Naive thymus-derived CD8-positive, alpha-beta T cell (primary cell): ENCODE results near the gene RAB15. TPM values are rescaled to one million over a fixed set of nuclear protein-coding genes. Genes with fewer than 3 reads are reported as not detected.

Experiments
- ATAC-seq, 2 donors: fragments of 150-1000 bp; cut with Tn5 transposase in 1 of 2; sonication (Bioruptor Pico), chemical (Tn5 transposase) in 1 of 2; 1 replicate in 1 of 2; 2 replicates in 1 of 2; pipeline ENCODE4 v1.10.0; 2021; ENCODE audit warnings: mild to moderate bottlenecking in 2 of 2, moderate library complexity in 2 of 2
- POLR2A ChIA-PET: fragments of 350-600 bp; sonication (Branson Sonifier 250); formaldehyde crosslinking; loops from one replicate; lab custom pipeline; 2021; ENCODE audit warnings: antibody characterized with exemption; lab: Charles Lee
- DNase-seq, 10 donors: peaks; one replicate each; pipeline versions ENCODE4 v3.0.0 to v3.0.0-alpha.2; 2020 to 2022
- H3K27ac Mint-ChIP-seq, 10 donors: one replicate each; pipeline ENCODE4 v1.8.0; 2020 to 2022; ENCODE audit warnings: mild to moderate bottlenecking in 10 of 10, mixed read lengths in 10 of 10, moderate library complexity in 4 of 10, inconsistent platforms in 1 of 10
- H3K27me3 Mint-ChIP-seq, 5 donors: one replicate each; pipeline ENCODE4 v1.8.0; 2021 to 2022; ENCODE audit warnings: mixed read lengths in 5 of 5
- H3K36me3 Mint-ChIP-seq, 3 donors: one replicate each; pipeline ENCODE4 v1.8.0; 2020 to 2022; ENCODE audit warnings: mixed read lengths in 3 of 3, mild to moderate bottlenecking in 2 of 3, inconsistent platforms in 1 of 3
- H3K4me1 Mint-ChIP-seq, 4 donors: one replicate each; pipeline ENCODE4 v1.8.0; 2021 to 2022; ENCODE audit warnings: mixed read lengths in 4 of 4
- H3K4me3 Mint-ChIP-seq, 10 donors: one replicate each; pipeline ENCODE4 v1.8.0; 2020 to 2022; ENCODE audit warnings: mild to moderate bottlenecking in 10 of 10, mixed read lengths in 10 of 10, moderate library complexity in 6 of 10, inconsistent platforms in 1 of 10
- H3K9me3 Mint-ChIP-seq, 9 donors: one replicate each; pipeline ENCODE4 v1.8.0; 2020 to 2022; ENCODE audit warnings: mixed read lengths in 9 of 9, mild to moderate bottlenecking in 3 of 9, inconsistent platforms in 1 of 9, moderate library complexity in 1 of 9
- polyA plus RNA-seq, 3 donors: library from polyadenylated mRNA; unstranded; fragments of 300-500 nt; fragmentation: Illumina TruSeq; gene quantifications; one replicate each; pipeline ENCODE4 v1.2.3, GENCODE V29; 2021
- total RNA-seq, 8 experiments: library from RNA in 2 of 8; stranded (reverse) in 2 of 8; gene quantifications; one replicate each; pipeline ENCODE4 v1.2.3 and lab custom pipeline; 2021 to 2026

Gene RAB15
- 1 to 10 TPM; 4.7 TPM for total RNA-seq
- polyA plus RNA-seq = 10 to 100 TPM in 1 of 3 donors, 1 to 10 TPM in 2; 3.9 to 11.9 (median 4.2) TPM
- total RNA-seq (lab: John Stamatoyannopoulos, UW) = 3.1 to 15.2 (median 7.8) reads per million in 6 experiments

DNA sequence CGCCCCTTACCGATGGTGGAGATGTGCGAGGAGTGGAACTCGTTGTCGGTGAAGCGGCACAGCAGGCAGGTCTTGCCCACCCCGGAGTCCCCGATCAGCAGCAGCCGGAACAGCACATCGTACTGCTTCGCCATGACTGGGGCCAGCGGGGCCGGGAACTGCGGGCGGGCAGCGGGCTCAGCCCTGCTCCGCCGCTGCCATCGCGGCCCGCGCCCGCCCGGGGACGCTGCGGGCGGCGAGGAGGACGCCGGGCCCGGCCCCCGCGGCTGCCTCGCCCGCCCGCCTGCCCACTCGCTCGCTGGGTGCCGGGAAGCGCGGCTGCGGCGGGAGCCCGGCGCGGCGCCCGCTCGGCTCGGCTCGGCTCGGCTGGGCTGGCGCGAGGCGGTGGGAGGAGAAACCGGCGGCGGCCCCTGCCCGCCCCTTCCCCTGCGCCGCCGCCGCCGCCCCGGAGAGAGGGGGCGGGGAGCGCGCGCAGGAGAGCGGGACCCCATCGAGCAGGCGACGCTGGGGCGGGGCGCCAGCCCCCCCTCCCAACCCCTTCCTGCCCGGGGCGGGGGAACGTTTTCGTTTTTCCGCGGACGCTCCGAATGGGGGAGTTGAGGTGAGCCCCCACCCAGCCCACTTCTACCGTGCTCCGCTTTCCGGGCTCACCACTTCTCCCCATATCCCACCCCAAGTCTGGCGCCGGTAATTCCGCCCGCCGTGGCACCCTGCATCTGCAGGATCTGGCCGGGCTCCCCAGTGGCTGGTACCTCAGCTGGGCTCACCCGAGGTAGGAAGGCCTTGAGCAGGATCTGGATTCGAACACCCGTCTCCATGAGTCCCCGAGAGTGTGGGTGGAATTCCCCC is at the start of gene RAB15:
Gene RAB15, minus strand, starts transcription at position 394 of the 849 bp plus-strand sequence. Its CDS starts 260 bp downstream, at position 134.
- ATAC-seq = peak; percentile 69 to 79
- DNase-seq = peak; percentile 19 to 74 (median 42)
- Mint-ChIP-seq H3K9me3 (no peaks in the 10 kb centered on the region), H3K4me1 (peaks cover 8 to 25% (median 13%) of the 10 kb centered on the region in 4 donors), H3K27ac (peak within 1 kb of the TSS; percentile 37 to 88 (median 72)), H3K4me3 (peak within 1 kb of the TSS; percentile 81 to 90 (median 84)), H3K27me3 (no peaks in the 10 kb centered on the region), H3K36me3 (no peaks in the 10 kb centered on the region)
- POLR2A ChIA-PET = interaction anchor here (0.6 to 1.0 kb wide), 2 partner anchors 17 to 57 kb away, joined by 3 read pairs; no protein-coding TSS in a partner anchor

DNA sequence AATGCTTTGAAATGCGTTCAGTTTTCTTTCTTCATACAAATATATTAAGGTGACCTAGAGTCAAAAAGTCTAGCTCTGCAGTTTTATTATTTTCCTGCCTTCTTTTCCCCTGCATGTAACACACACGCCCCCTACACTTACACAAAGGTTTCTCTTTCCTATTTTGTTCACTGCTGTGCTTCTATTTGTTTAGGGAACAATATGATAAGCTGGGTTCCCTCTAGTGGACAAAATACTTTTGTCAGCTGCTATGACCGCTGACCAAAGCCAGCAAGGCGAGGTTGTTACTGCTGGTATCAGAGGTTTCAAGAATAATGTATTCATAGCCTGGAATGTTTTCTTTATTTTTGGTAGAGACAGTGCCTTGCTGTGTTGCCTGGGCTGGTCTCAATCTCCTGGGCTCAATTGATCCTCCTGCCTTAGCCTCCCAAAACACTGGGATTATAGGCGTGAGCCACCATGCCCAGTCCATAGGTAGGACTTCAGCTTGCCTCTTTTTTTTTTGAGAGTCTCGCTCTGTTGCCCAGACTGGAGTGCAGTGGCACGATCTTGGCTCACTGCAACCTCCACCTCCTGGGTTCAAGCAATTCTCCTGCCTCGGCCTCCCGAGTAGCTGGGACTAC is 47.9 kb upstream of the RAB15 start:
- Mint-ChIP-seq H3K4me3 (no peak overlapping the region), H3K36me3 (peaks cover 0 to 34% (median 12%) of the 10 kb centered on the region in 3 donors), H3K9me3 (no peaks in the 10 kb centered on the region), H3K27me3 (no peaks in the 10 kb centered on the region), H3K4me1 (peaks cover 0 to 4% (median 0%) of the 10 kb centered on the region in 4 donors), H3K27ac (peak overlapping the region in 3 of 10 donors; percentile 41 to 58 (median 44))
- POLR2A ChIA-PET = interaction anchor here (0.6 to 1.3 kb wide), 4 partner anchors 33 to 488 kb away, joined by 3 to 5 read pairs (median 3); partner anchors contain the start of gene FNTB
- DNase-seq (peak in 2 of 10 donors; percentile 7 to 10), ATAC-seq (no peak)

DNA sequence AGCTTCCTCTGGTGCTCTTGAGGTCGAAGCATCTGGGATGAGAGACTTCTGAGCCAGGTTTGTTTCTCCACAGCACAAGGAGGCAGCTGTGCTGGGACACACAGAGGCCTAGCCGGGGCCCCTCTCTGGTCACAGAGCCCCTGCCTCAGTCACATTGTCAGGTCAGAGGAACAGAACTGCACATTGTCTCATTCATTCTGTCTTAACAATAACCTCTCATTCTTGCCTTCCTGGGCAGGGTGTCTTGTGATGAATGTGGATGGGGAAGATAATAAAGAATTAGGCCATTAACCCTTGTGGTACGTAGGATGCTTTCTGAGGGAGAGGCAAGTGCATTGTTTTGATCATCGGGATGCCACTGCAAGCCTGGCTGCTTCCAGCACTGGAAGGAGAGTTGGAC is 44.3 kb upstream of the RAB15 start:
- Mint-ChIP-seq H3K27ac (no peak overlapping the region), H3K9me3 (no peaks in the 10 kb centered on the region), H3K36me3 (peaks cover 0 to 53% (median 24%) of the 10 kb centered on the region in 3 donors), H3K4me3 (no peak overlapping the region), H3K4me1 (peaks cover 0 to 4% (median 0%) of the 10 kb centered on the region in 4 donors), H3K27me3 (no peaks in the 10 kb centered on the region)
- ATAC-seq (no peak), DNase-seq (no peak)
- POLR2A ChIA-PET = no interaction called here

DNA sequence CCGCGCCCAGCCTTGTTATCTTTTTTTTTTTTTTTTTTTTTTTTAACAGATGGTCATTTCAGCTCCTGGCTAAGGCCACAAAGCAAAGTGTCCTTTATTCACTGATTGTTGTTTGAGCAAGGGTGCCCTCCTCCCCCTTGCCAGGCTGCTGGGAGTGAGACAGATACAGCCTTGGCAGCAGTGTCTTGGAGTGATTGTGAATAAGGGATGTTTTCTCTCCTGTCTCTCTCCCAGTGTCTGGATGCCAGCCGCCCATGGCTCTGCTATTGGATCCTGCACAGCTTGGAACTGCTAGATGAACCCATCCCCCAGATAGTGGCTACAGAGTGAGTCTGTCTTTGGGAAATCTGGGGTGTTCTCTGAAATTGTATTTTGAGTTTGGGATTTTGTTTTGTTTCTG is 43.3 kb upstream of the RAB15 start:
- POLR2A ChIA-PET = interaction anchor here (0.7 kb wide), 1 partner anchor 54 kb away, joined by 3 read pairs; no protein-coding TSS in a partner anchor
- no peak for DNase-seq
- H3K9me3 Mint-ChIP-seq = no peaks in the 10 kb centered on the region
- H3K36me3 Mint-ChIP-seq = peaks cover 0 to 61% (median 24%) of the 10 kb centered on the region in 3 donors
- no peak overlapping the region for H3K4me3 Mint-ChIP-seq
- H3K27me3 Mint-ChIP-seq = no peaks in the 10 kb centered on the region
- peaks cover 0 to 4% (median 0%) of the 10 kb centered on the region in 4 donors for H3K4me1 Mint-ChIP-seq
- ATAC-seq = no peak
- H3K27ac Mint-ChIP-seq = no peak overlapping the region

- Mint-ChIP-seq H3K4me1 (peaks cover 0 to 4% (median 1%) of the 10 kb centered on the region in 4 donors), H3K4me3 (no peak overlapping the region), H3K27me3 (no peaks in the 10 kb centered on the region), H3K27ac (peak overlapping the region in 1 of 10 donors; percentile 13), H3K36me3 (peaks cover 0 to 75% (median 24%) of the 10 kb centered on the region in 3 donors), H3K9me3 (no peaks in the 10 kb centered on the region)
- POLR2A ChIA-PET = no interaction called here
- DNase-seq (no peak), ATAC-seq (no peak)
Observed at GRCh38 chr14:65012353-65012752, 40.2 kb upstream of the RAB15 start.

DNA sequence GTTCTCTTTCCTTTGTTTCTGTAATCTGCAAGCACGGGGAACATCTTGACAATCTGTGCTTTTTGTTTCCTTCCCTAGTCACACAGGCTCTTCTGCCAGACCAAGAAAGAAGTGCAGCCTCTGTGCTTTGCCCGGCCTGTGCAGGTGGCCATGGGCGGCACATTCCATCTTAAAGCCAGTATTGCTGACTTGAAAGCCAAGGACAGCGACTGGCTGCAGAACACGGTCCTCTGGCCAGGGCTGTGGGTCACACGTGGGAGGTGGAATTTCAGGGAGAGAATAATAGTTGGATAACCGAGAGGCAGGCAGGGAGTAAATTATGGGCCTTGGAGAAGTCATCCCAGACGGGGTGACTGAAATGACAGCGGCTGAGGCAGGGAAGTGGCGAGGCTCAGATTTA is 39.4 kb upstream of the RAB15 start:
- no peak for DNase-seq
- no peak for ATAC-seq
- POLR2A ChIA-PET = no interaction called here
- H3K9me3 Mint-ChIP-seq = no peaks in the 10 kb centered on the region
- peak overlapping the region in 1 of 10 donors; percentile 67 for H3K27ac Mint-ChIP-seq
- H3K27me3 Mint-ChIP-seq = no peaks in the 10 kb centered on the region
- H3K4me3 Mint-ChIP-seq = no peak overlapping the region
- peaks cover 0 to 4% (median 1%) of the 10 kb centered on the region in 4 donors for H3K4me1 Mint-ChIP-seq
- peaks cover 0 to 73% (median 23%) of the 10 kb centered on the region in 3 donors for H3K36me3 Mint-ChIP-seq

GRCh38 chr14:65010211-65010931 is 38.2 kb upstream of the RAB15 start:
- Mint-ChIP-seq H3K27ac (peak overlapping the region in 3 of 10 donors; percentile 63 to 75 (median 67)), H3K36me3 (peaks cover 0 to 73% (median 17%) of the 10 kb centered on the region in 3 donors)

GRCh38 chr14:65007202-65007601 is 35.1 kb upstream of the RAB15 start:
- no peak for ATAC-seq
- Mint-ChIP-seq H3K27ac (no peak overlapping the region), H3K9me3 (no peaks in the 10 kb centered on the region), H3K27me3 (no peaks in the 10 kb centered on the region), H3K36me3 (peaks cover 0 to 62% (median 6%) of the 10 kb centered on the region in 3 donors), H3K4me1 (peaks cover 0 to 8% (median 4%) of the 10 kb centered on the region in 4 donors), H3K4me3 (no peak overlapping the region)
- DNase-seq = no peak
- POLR2A ChIA-PET = no interaction called here

More at GRCh38 chr14:65010211-65010931, 38.2 kb upstream of the RAB15 start:
- Mint-ChIP-seq H3K27me3 (no peaks in the 10 kb centered on the region), H3K4me3 (no peak overlapping the region), H3K4me1 (peaks cover 0 to 4% (median 1%) of the 10 kb centered on the region in 4 donors), H3K9me3 (no peaks in the 10 kb centered on the region)
- POLR2A ChIA-PET = no interaction called here
- ATAC-seq (no peak), DNase-seq (no peak)

DNA sequence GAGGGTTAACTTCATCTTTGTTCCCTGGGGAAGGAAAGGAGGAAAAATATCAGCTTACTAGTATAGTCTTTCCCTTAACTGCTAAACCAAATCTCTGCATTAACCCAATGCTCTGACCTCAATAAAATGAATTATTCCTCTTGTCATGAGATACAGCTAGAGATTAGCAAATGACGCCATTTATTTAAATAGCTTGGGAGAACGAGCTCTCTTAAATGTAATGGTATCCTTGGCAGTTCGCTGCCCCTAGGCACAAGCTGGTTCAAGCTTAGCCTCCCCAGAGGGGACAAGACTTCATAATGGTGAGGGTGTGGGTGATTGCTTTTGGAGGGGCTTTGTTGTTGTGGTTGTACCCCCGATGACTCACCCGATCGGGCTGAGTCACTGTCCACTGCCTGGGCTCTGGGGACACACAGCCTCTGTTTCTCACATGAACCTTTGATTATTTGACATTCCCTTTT is 34.2 kb upstream of the RAB15 start:
- Mint-ChIP-seq H3K36me3 (peaks cover 0 to 55% (median 4%) of the 10 kb centered on the region in 3 donors), H3K27ac (peak overlapping the region in 2 of 10 donors; percentile 1 to 10), H3K9me3 (no peaks in the 10 kb centered on the region), H3K27me3 (no peaks in the 10 kb centered on the region), H3K4me3 (no peak overlapping the region), H3K4me1 (peaks cover 0 to 11% (median 4%) of the 10 kb centered on the region in 4 donors)
- POLR2A ChIA-PET = no interaction called here
- ATAC-seq (no peak), DNase-seq (no peak)

GRCh38 chr14:65003394-65003793 is 31.3 kb upstream of the RAB15 start:
- H3K27ac Mint-ChIP-seq = no peak overlapping the region
- no peak for DNase-seq
- POLR2A ChIA-PET = no interaction called here
- peaks cover 0 to 11% (median 3%) of the 10 kb centered on the region in 4 donors for H3K4me1 Mint-ChIP-seq
- peaks cover 0 to 37% (median 4%) of the 10 kb centered on the region in 3 donors for H3K36me3 Mint-ChIP-seq
- no peak overlapping the region for H3K4me3 Mint-ChIP-seq
- no peaks in the 10 kb centered on the region for H3K27me3 Mint-ChIP-seq
- no peaks in the 10 kb centered on the region for H3K9me3 Mint-ChIP-seq
- no peak for ATAC-seq

- Mint-ChIP-seq H3K27me3 (no peaks in the 10 kb centered on the region), H3K4me3 (no peak overlapping the region), H3K27ac (peak overlapping the region in 6 of 10 donors; percentile 3 to 68 (median 19)), H3K9me3 (no peaks in the 10 kb centered on the region), H3K4me1 (peaks cover 3 to 11% (median 5%) of the 10 kb centered on the region in 4 donors), H3K36me3 (peaks cover 0 to 35% (median 4%) of the 10 kb centered on the region in 3 donors)
- ATAC-seq = no peak
- DNase-seq = no peak
- POLR2A ChIA-PET = no interaction called here
Observed at GRCh38 chr14:65002586-65003210, 30.6 kb upstream of the RAB15 start.
